ENCODE measurements around the gene SERP2.

The SERP2 gene

GRCh38 chr13:44417446-44417845 lies 43.8 kb downstream of the SERP2 start:
- no peaks in the 10 kb centered on the region for H3K27me3 ChIP-seq (ENCODE audit: insufficient read depth, insufficient read length)
- H3K9me3 ChIP-seq (ENCODE audit: insufficient read depth, low read length) = no peaks in the 10 kb centered on the region; the same call in 1 of the 2 replicates
- H3K9ac ChIP-seq (ENCODE audit: insufficient read length, low read depth) = no peak overlapping the region
- H3K36me3 ChIP-seq (ENCODE audit: insufficient read depth, insufficient read length, low read length) = no peaks in the 10 kb centered on the region
- no peaks in the 10 kb centered on the region for H3K4me1 ChIP-seq (ENCODE audit: insufficient read depth, insufficient read length)
- H3K4me3 ChIP-seq (ENCODE audit: insufficient read length, low read depth) = no peak overlapping the region
- no peak for DNase-seq (ENCODE audit: low read depth, low spot score)
- TF ChIP-seq ZNF274 (IDR thresholded peaks at IDR 0.05; ENCODE audit: low read depth, low read length) = no peak
- no peak for TF ChIP-seq YY1 (IDR thresholded peaks at IDR 0.05; ENCODE audit: insufficient read depth, insufficient read length)
- TF ChIP-seq SUZ12 (IDR thresholded peaks at IDR 0.05; ENCODE audit: extremely low read depth, insufficient read depth, insufficient read length) = no peak

DNA sequence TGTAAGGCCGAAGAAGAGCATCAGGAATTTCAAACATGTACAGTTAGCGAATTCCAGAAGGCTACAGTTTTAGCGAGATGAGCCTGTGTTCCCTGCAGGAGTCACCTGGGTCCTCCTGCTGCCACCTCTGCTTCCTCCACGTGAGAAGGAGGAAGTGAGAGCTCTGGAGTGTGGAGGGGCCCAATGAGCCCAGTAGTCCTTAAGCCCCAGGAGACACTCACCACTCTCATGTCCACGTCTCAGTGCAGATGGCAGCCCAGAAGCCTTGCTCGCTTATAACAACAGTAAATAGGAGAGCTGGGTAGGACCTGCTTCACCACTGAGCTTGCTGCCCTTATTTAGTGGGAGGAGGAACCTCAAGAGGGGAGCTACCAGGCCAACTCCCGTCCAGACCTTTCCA lies 44.3 kb downstream of the SERP2 start:
- TF ChIP-seq ZNF274 (IDR thresholded peaks at IDR 0.05; ENCODE audit: low read depth, low read length) (no peak), SUZ12 (IDR thresholded peaks at IDR 0.05; ENCODE audit: extremely low read depth, insufficient read depth, insufficient read length) (no peak), YY1 (IDR thresholded peaks at IDR 0.05; ENCODE audit: insufficient read depth, insufficient read length) (no peak)
- H3K9ac ChIP-seq (ENCODE audit: insufficient read length, low read depth) = no peak overlapping the region
- H3K36me3 ChIP-seq (ENCODE audit: insufficient read depth, insufficient read length, low read length) = no peaks in the 10 kb centered on the region
- no peaks in the 10 kb centered on the region for H3K27me3 ChIP-seq (ENCODE audit: insufficient read depth, insufficient read length)
- no peak overlapping the region for H3K4me3 ChIP-seq (ENCODE audit: insufficient read length, low read depth)
- no peak for DNase-seq (ENCODE audit: low read depth, low spot score)
- no peaks in the 10 kb centered on the region; the same call in 1 of the 2 replicates for H3K9me3 ChIP-seq (ENCODE audit: insufficient read depth, low read length)
- H3K4me1 ChIP-seq (ENCODE audit: insufficient read depth, insufficient read length) = no peaks in the 10 kb centered on the region

- no peaks in the 10 kb centered on the region; the same call in 1 of the 2 replicates for H3K9me3 ChIP-seq (ENCODE audit: insufficient read depth, low read length)
- H3K27me3 ChIP-seq (ENCODE audit: insufficient read depth, insufficient read length) = no peaks in the 10 kb centered on the region
- no peak for TF ChIP-seq SUZ12 (IDR thresholded peaks at IDR 0.05; ENCODE audit: extremely low read depth, insufficient read depth, insufficient read length)
- TF ChIP-seq ZNF274 (IDR thresholded peaks at IDR 0.05; ENCODE audit: low read depth, low read length) = no peak
- no peak for TF ChIP-seq YY1 (IDR thresholded peaks at IDR 0.05; ENCODE audit: insufficient read depth, insufficient read length)
- no peaks in the 10 kb centered on the region for H3K4me1 ChIP-seq (ENCODE audit: insufficient read depth, insufficient read length)
- H3K4me3 ChIP-seq (ENCODE audit: insufficient read length, low read depth) = no peak overlapping the region
- DNase-seq (ENCODE audit: low read depth, low spot score) = no peak
- H3K9ac ChIP-seq (ENCODE audit: insufficient read length, low read depth) = no peak overlapping the region
- H3K36me3 ChIP-seq (ENCODE audit: insufficient read depth, insufficient read length, low read length) = no peaks in the 10 kb centered on the region
Measured at GRCh38 chr13:44420376-44421220, 47.0 kb downstream of the SERP2 start.

DNA sequence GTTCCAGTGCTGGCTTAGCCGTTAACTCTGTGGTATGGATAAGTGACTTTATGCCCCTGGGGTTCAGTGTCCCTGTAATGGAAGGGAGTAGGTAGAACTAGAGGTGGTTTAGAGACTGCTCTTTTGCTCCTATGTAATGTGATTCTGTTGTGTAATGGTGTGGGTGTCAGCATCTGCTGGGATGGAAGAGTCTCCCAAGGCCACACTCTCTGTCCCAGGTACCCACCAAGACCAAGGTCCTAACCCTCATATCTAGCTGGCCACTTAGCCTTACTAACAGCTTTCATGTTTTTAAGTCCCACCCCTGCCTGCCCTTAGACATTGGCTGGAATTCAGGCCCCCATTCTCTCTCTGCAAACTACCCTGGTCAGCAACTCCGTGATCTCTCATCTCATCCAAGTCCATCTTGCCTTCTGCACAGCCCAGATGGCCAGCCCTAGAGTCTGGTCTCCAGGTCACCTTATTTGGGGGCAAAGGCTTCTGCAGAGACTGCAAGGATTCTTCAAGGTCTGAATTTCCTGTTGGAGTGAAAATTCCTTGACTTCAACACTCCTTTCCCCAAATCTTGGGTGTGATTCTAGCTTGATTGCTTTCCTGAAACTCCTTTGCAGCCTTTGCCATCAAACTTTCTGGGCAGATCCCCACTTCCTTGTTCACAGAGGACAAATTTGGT lies 48.4 kb downstream of the SERP2 start:
- Histone ChIP-seq H3K9ac (ENCODE audit: insufficient read length, low read depth) (no peak overlapping the region), H3K4me3 (ENCODE audit: insufficient read length, low read depth) (no peak overlapping the region), H3K27me3 (ENCODE audit: insufficient read depth, insufficient read length) (no peaks in the 10 kb centered on the region), H3K9me3 (ENCODE audit: insufficient read depth, low read length) (peaks cover 4% of the 10 kb centered on the region; the same call in 1 of the 2 replicates), H3K36me3 (ENCODE audit: insufficient read depth, insufficient read length, low read length) (no peaks in the 10 kb centered on the region), H3K4me1 (ENCODE audit: insufficient read depth, insufficient read length) (no peaks in the 10 kb centered on the region)
- TF ChIP-seq SUZ12 (IDR thresholded peaks at IDR 0.05; ENCODE audit: extremely low read depth, insufficient read depth, insufficient read length) (no peak), YY1 (IDR thresholded peaks at IDR 0.05; ENCODE audit: insufficient read depth, insufficient read length) (no peak), ZNF274 (IDR thresholded peaks at IDR 0.05; ENCODE audit: low read depth, low read length) (no peak)
- no peak for DNase-seq (ENCODE audit: low read depth, low spot score)

- Histone ChIP-seq H3K9me3 (ENCODE audit: insufficient read depth, low read length) (peaks cover 14% of the 10 kb centered on the region; the same call in 1 of the 2 replicates), H3K9ac (ENCODE audit: insufficient read length, low read depth) (no peak overlapping the region), H3K36me3 (ENCODE audit: insufficient read depth, insufficient read length, low read length) (no peaks in the 10 kb centered on the region), H3K4me3 (ENCODE audit: insufficient read length, low read depth) (no peak overlapping the region), H3K27me3 (ENCODE audit: insufficient read depth, insufficient read length) (no peaks in the 10 kb centered on the region), H3K4me1 (ENCODE audit: insufficient read depth, insufficient read length) (no peaks in the 10 kb centered on the region)
- DNase-seq (ENCODE audit: low read depth, low spot score) = no peak
- TF ChIP-seq ZNF274 (IDR thresholded peaks at IDR 0.05; ENCODE audit: low read depth, low read length) = no peak
- TF ChIP-seq SUZ12 (IDR thresholded peaks at IDR 0.05; ENCODE audit: extremely low read depth, insufficient read depth, insufficient read length) = no peak
- TF ChIP-seq YY1 (IDR thresholded peaks at IDR 0.05; ENCODE audit: insufficient read depth, insufficient read length) = no peak
Measured at GRCh38 chr13:44422755-44423643, 49.4 kb downstream of the SERP2 start.

DNA sequence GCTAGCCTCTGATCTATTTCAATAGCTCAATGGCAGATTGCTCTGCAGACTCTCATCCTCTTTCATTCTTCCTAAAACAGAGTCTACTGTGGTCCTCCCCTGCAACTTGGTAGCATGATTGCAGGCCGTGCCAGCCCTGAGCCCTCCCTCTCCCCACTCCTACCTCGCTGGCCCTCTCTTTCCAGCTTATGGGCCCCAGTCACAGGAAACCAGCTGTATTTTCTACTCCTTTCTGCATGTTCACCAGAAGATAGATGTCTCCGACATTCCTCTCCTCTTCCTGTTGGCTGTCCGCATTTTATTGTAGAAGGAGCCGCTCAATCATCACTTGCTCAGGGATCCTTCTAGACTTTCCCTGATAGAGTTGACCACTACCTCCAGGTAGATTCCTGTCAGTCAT lies 50.2 kb downstream of the SERP2 start:
- Histone ChIP-seq H3K4me1 (ENCODE audit: insufficient read depth, insufficient read length) (no peaks in the 10 kb centered on the region), H3K36me3 (ENCODE audit: insufficient read depth, insufficient read length, low read length) (no peaks in the 10 kb centered on the region), H3K9me3 (ENCODE audit: insufficient read depth, low read length) (peaks cover 14% of the 10 kb centered on the region; the same call in 1 of the 2 replicates), H3K9ac (ENCODE audit: insufficient read length, low read depth) (no peak overlapping the region), H3K27me3 (ENCODE audit: insufficient read depth, insufficient read length) (no peaks in the 10 kb centered on the region), H3K4me3 (ENCODE audit: insufficient read length, low read depth) (no peak overlapping the region)
- TF ChIP-seq ZNF274 (IDR thresholded peaks at IDR 0.05; ENCODE audit: low read depth, low read length) (no peak), YY1 (IDR thresholded peaks at IDR 0.05; ENCODE audit: insufficient read depth, insufficient read length) (no peak)
- DNase-seq (ENCODE audit: low read depth, low spot score) = no peak

Measured in NT2/D1 (cell line).